HG02938 (cell line): ENCODE results near the gene POMT1.
"Not testable (repeated sequence)": the region's sequence is repeated elsewhere in the genome, so short reads cannot be mapped to it uniquely, and the experiment has no call there.

Source experiments
- ATAC-seq: cut with Tn5 transposase; IDR thresholded peaks from one replicate; pipeline ENCODE4 v1.9.1; 2021; ENCODE audit warnings: mild to moderate bottlenecking, moderate library complexity; ENCODE audit not compliant: unreplicated experiment

POMT1 gene

GRCh38 chr9:131550465-131550864, 47.7 kb downstream of the POMT1 start:
- not testable (repeated sequence) for ATAC-seq

DNA sequence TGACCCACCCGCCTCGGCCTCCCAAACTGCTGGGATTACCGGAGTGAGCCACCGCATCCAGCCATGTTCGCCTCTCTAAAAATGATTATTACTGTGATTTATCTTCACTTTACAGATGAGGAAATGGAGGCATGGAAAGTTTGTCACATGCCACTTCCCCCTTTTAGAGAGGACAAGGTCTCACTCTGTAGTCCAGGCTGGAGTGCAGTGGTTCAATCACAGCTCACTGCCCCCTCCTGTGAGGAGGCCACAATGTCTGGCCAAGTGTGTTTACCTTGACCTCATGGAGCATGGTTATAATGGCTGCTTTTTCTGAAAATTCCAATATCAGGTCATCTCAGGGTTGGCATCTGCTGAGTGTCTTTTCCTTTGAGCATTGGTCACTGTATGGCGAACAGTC, 49.3 kb downstream of the POMT1 start:
- no peak for ATAC-seq

DNA sequence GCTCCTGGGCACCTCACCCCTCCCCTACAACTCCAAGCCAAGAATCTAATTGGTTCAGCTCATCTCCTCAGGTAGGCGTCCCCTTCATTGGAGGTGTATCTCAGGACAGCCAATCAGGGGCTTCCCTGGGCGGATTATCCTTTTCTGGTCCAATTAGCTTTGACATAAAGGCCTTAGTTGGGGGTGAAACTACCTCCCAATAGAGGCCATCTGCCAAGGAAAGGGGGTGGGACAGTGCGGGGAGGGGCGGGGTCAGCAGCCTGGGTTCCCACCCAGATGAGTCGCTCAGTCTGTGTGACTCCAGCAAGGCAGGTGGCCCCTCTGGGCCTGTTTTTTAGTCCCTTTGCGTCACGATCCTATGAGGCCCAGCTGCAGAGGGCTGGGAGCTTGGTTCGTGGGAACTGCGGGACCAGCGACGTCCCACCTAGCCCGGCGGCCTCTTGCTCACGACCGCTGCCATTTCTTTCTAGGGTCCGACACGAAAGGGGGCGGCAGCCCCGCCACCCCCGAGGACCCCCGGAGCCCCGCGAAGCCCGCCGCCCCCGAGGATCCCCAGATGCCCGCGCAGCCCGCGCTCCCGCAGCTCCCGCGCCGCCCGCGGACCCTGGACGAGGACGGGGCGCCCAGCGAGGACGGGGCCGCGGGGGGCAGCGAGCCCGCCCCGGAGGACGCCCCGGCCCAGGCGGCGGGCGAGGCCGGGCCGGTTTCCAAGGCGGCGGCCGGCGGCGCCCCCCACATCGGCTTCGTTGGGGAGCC, 51.5 kb downstream of the POMT1 start:
- no peak for ATAC-seq

DNA sequence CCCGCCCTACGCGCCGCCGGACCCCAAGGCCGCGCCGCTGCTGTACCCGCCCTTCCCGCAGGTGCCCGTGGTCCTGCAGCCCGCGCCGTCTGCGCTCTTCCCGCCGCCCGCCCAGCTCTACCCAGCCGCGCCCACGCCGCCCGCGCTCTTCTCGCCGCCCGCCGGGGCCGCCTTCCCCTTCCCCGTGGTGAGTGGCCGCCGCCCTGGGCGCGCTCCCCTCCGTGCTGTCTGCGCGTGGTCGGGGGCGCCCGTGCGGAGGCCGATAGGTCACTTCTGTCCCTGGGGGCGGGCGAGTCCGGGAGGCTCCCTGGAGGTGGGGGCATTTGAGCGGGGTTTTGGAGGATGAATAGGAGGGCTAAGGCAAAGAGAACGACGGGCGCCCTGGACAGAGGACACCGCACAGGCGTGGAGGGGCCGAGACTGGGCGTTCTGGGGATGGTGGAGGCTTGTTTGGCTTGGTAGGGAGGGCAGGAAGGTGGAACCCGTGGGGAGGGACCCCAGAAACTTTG, 52.2 kb downstream of the POMT1 start:
- no peak for ATAC-seq

DNA sequence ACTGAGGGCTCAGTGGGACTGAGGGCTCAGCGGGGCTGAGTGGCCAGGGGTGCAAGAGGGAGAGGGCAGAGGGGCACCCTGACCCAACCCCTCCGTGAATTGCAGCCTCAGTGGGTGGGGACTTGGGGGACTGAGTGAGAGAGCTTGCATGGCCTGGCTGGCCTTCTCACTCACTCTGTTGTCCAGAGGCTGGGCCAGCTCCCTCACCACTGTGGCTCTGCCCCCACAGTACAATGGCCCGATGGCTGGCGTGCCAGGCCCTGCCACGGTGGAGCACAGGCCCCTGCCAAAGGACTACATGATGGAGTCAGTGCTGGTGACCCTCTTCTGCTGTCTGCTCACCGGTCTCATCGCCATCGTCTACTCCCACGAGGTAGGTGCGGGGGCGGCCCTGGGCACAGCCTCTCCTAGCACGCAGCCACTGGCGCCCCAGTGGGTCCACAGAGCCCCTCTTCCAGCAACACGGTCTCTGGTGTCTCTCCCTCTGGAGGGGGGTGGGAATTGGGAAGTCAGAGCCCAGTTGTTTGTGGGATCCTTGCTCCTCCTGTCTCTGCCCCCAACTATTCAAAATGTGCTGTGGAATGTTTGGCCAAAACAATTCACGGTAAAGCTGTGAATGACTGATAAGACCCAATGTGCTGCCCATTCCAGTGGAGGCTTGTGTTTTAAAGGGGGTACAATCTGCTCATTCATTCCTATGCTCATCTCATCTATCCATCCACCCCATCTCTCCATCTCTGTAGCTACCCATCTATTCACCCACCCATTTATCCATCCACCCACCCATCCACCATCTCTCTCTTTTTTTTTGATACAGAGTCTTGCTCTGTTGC, 53.3 kb downstream of the POMT1 start:
- ATAC-seq = no peak

DNA sequence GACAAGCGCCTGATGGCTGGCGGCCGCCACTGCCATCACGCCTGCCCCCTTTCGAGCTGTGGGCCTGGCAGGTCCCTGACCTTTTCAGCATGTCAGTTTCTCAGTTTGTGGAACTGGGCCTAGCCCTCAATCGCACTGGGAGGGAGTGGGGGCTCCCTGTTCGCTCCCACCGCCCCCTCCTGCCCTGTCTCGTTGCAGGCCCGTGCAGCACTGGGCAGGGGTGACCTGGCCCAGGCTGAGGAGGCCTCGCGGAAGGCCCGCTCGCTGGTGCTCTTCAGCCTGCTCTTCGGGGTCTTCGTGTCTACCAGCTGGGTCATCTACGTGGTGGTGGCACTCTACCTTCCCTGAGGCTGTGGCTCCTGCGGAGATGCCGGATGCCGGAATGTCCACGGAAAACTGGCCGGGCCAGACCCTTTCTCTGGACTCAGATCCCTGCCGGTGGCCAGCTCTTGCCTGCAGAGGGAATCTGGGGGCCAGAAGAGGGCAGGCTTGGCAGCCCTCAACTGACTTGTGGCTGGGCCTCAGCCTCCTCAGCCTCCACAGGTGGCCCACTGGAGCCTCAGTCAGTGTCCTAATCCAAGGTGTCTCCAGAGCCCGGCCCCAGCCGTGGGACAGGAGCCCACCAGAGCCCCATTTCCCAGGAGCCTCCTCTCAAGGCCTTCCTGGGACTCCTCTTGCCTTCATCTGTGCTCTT, 55.3 kb downstream of the POMT1 start:
- ATAC-seq = no peak

- ATAC-seq = no peak
Observed at GRCh38 chr9:131559421-131560000, 56.8 kb downstream of the POMT1 start.

DNA sequence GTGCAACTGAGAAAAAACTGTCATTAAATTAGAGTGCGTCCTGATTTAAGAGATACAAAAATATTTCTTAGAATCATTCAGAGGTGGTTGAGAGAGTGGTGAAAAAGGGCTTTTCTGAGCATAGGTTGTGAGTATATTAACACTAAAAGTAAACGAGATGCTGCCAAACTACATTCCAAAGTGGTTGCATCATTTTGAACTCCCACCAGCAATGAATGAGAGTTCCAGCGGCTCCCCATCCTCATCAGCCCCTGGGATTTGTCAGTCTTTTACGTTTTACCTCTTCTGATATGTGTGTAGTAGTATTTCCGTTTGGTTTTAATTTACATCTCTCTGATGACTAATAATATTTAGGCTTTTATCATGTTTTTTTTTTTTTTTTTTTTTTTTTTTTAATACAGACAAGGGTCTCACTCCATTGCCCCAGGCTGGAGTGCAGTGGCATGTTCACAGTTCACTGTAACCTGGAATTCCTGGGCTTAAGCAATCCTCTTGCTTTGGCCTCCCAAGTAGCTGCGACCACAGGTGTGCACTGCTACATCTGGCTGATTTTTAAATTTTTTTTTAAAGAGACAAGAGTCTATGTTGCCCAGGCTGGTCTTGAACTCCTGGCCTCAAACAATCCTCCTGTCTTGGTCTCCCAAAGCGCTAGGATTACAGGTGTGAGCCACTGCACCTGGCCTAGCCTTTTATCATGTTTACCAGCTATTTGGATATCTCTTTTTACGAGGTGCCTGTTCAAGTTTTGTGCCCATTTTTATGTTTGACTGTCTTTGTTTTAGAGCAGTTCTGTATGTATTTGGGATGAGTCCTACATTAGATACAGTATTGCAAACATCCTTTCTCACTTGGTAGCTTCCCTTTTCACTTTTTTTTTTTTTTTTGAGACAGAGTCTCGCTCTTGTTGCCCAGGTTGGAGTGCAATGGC, 59.6 kb downstream of the POMT1 start:
- ATAC-seq = no peak

DNA sequence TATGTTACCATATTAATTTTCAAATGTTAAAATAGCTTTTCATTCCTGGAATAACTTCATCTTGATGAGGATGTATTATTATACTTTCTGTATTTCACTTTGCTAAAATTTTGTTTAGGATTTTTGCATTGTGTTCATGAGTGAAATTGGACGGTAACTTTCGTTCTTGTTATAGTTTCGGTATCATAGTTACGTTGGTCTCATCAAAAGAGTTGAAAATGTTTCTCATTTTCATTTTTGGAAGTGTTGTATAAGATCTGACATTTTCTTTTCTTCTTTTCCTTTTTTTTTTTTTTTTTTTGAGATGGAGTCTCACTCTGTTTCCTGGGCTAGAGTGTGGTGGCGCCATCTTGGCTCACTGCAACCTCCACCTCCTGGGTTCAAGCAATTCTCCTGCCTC, 62.7 kb downstream of the POMT1 start:
- no peak for ATAC-seq

GRCh38 chr9:131566158-131566557, 63.4 kb downstream of the POMT1 start:
- no peak for ATAC-seq

GRCh38 chr9:131567910-131568309, 65.2 kb downstream of the POMT1 start:
- ATAC-seq = no peak
